Stimulated activated CD8-positive, alpha-beta memory T cell treated with anti-CD3 and anti-CD28 coated beads, Interleukin-12 subunit alpha, Interleukin-12 subunit beta, amount 100 ng/mL, for 24 hours (primary cell): ENCODE data around the gene BTBD19.

Experiments
- DNase-seq: peaks from one replicate; pipeline ENCODE4 v3.0.0-alpha.2; 2020; ENCODE audit errors: extremely low read depth

The BTBD19 gene

DNA sequence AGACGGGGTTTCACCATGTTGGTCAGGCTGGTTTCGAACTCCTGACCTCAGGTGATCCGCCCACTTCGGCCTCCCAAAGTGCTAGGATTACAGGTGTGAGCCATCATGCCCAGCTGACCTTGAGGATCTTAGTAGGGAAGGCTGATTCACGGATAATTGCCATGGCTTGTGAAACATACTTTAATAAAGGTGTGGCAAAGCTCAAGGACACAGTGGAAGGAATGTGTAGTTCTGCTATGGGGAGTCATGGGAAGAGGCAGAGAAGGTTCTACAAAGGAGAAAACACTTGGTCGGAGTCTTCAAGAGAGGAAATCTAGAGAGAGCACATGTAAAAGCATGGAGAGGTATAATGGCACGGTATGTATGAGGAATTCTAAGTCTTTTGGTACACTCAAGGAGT is 47.4 kb downstream of the BTBD19 start:
- DNase-seq: no peak

DNA sequence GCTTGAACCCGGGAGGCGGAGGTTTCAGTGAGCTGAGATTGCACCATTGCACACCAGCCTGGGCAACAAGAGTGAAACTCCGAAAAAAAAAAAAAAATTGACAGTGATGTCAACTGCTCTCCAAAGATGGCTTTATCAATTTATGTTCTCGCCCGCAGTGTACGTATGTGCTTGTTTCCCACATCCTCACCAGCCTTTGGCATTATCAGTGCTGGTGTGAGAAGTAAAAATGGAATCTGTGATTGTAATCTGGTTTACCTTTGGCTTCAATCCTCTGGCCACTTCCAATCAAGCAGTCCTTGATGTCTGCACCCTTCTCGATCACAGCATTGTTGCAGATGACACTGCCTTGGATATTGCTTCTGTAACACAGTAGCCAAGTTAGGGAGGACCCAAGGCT is 49.1 kb downstream of the BTBD19 start:
- DNase-seq: no peak

DNA sequence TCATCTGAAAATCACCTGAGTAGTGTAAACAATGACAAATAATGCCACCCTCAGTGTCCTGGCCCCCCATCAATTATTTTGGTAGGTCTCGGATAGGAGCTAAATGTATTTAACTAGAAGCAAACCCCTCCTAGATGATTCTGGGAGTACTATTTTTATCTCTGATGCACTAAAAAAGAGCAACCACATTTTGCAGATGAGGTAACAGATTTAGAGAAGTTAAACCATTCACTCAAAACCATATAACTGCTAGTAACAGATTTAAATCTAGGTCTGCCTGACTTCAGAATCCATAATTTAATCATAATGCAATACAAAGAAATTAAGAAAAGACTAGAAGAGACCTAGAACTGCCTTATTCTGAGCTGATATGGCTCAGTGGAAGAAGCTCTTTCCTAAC is 52.0 kb downstream of the BTBD19 start:
- DNase-seq: no peak

DNA sequence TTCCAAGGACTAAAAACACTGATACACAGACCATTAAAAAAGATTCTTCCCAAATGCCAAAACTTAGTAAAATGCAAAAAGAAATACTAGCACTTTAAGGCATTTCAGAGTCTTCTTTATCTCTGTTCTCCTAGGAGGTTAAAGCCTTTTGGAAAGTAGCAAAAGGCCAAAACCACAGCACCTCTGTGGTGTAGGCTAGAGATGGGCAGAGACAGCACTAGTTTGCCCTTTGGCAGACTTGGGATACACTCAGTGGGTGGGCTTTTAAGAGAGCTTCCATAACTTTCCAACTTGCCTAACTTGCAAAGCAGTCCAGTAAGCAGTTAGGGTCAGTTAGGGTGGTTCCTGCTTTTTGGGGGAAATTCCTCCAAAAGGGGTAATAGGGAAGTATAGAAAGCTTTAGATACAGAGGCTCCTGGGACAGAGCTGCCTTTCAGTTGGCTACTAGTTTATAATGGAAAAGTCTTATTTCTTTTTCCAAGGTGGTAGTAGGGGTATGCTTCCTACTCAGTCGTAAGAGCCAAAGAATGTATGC is 52.6 kb downstream of the BTBD19 start:
- DNase-seq: no peak

DNA sequence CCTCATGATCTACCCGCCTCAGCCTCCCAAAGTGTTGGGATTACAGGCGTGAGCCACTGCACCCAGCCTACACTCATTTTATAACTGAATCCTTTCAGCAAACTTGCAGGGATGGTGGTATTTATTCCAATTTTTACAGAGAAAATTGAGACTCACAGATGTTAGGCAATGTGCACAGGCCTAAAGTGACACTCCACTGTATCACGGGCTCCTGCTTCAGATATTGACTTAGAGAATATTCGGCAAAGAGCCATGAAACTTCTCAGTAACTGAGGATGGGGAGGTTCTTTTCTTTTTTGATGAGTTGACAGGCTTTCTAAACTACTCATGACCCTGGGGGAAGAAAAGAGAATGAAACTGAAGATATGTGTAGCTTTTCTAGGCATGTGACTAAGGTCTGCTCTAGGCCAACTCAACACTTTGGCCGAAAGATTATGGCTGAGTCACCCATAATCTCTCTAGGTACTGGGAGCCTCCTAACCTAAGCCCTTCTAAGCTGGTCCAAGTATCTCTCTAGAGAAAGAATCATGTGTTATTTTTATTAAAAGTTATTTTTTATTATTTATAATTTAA is 54.6 kb downstream of the BTBD19 start:
- DNase-seq: no peak
